GM12878 (cell line): ENCODE results near the gene PRR5L.

Experiments used
- BHLHE40 ChIP-seq, 2 experiments: fragments of 450-650 bp in 1 of 2; IDR thresholded peaks; 2 replicates each; pipeline ENCODE4 v1.6.1; 2011 to 2017; ENCODE audit warnings: low read depth in 2 of 2, borderline replicate concordance in 1 of 2, improper control_type of control experiment in 1 of 2, low read length in 1 of 2, mild to moderate bottlenecking in 1 of 2
- CHD1 ChIP-seq: IDR thresholded peaks from 2 replicates; pipeline ENCODE4 v1.6.1; 2012; ENCODE audit warnings: low read depth, low read length, improper control_type of control experiment
- CTCF ChIP-seq, 3 experiments: IDR thresholded peaks in 2 of 3; conservative IDR thresholded peaks in 1 of 3; 2 replicates each; pipeline ENCODE4 v1.5.1; 2011; ENCODE audit warnings: low read depth in 3 of 3, low read length in 3 of 3, mild to moderate bottlenecking in 3 of 3, control low read depth in 2 of 3, moderate library complexity in 2 of 3, inconsistent platforms in 1 of 3, mixed read lengths in 1 of 3; ENCODE audit not compliant: control insufficient read depth in 2 of 3, insufficient read depth in 1 of 3; ENCODE audit errors: extremely low read depth in 1 of 3
- JUNB ChIP-seq: IDR thresholded peaks from 2 replicates; pipeline ENCODE4 v1.6.1; 2016; ENCODE audit warnings: antibody characterized with exemption, mild to moderate bottlenecking
- SP1 ChIP-seq: IDR thresholded peaks from one replicate; pipeline ENCODE4 v1.6.1; 2011; ENCODE audit warnings: low read depth, low read length
- ZBTB40 ChIP-seq: fragments of 450-650 bp; IDR thresholded peaks from 2 replicates; pipeline ENCODE4 v1.6.1; 2016; ENCODE audit warnings: mild to moderate bottlenecking, moderate library complexity, borderline replicate concordance

GRCh38 chr11:36512016-36512415 lies 215.9 kb downstream of the PRR5L start:
- no peak for TF ChIP-seq BHLHE40 (IDR thresholded peaks at IDR 0.05; ENCODE audit: borderline replicate concordance in 1 of 2, low read depth in 2 of 2, low read length in 1 of 2)
- no peak for TF ChIP-seq CHD1
- no peak for TF ChIP-seq JUNB
- no peak for TF ChIP-seq SP1
- no peak for TF ChIP-seq CTCF (IDR thresholded peaks at IDR 0.05 in 2 of 3, conservative IDR thresholded peaks at IDR 0.05 in 1 of 3; ENCODE audit: control insufficient read depth in 2 of 3, extremely low read depth in 1 of 3, insufficient read depth in 1 of 3, low read depth in 3 of 3, low read length in 3 of 3)
- no peak for TF ChIP-seq ZBTB40
